HG03066 (cell line): Measurements from ENCODE around the gene RBM22.
"Not testable (repeated sequence)": the region's sequence is repeated elsewhere in the genome, so short reads cannot be mapped to it uniquely, and the experiment has no call there.

Experiments used
- ATAC-seq: cut with Tn5 transposase; IDR thresholded peaks from one replicate; pipeline ENCODE4 v1.9.1; 2021; ENCODE audit warnings: low read depth; ENCODE audit not compliant: unreplicated experiment

The RBM22 gene

GRCh38 chr5:150700594-150701377 lies at the start of gene RBM22:
Gene RBM22 (minus strand): TSS chr5:150701062. CDS start chr5:150700985, 77 bp downstream.
- ATAC-seq, result peak; percentile 98

- no peak for ATAC-seq
Observed at GRCh38 chr5:150750469-150750868, 49.6 kb upstream of the RBM22 start.

- ATAC-seq, result not testable (repeated sequence)
Observed at GRCh38 chr5:150743142-150743488, 42.3 kb upstream of the RBM22 start.

- not testable (repeated sequence) for ATAC-seq
Observed at GRCh38 chr5:150742455-150743141, 41.7 kb upstream of the RBM22 start.

- ATAC-seq, result no peak
Observed at GRCh38 chr5:150740992-150741391, 40.1 kb upstream of the RBM22 start.

GRCh38 chr5:150738862-150739261 lies 38.0 kb upstream of the RBM22 start:
- no peak for ATAC-seq

GRCh38 chr5:150734579-150735384 lies 33.9 kb upstream of the RBM22 start:
- ATAC-seq, result no peak

- ATAC-seq, result no peak
Observed at GRCh38 chr5:150731669-150732242, 30.9 kb upstream of the RBM22 start.

GRCh38 chr5:150729859-150730258 lies 29.0 kb upstream of the RBM22 start:
- no peak for ATAC-seq

GRCh38 chr5:150723845-150724244 lies 23.0 kb upstream of the RBM22 start:
- no peak for ATAC-seq

GRCh38 chr5:150710165-150710564 lies 9.3 kb upstream of the RBM22 start:
- no peak for ATAC-seq

- no peak for ATAC-seq
Observed at GRCh38 chr5:150706776-150707390, 6.0 kb upstream of the RBM22 start.

GRCh38 chr5:150703762-150704161 lies 2.9 kb upstream of the RBM22 start:
- no peak for ATAC-seq

GRCh38 chr5:150700246-150700593 lies 642 bp downstream of the RBM22 start:
- ATAC-seq, result peak; percentile 4

- no peak for ATAC-seq
Observed at GRCh38 chr5:150694612-150695011, 6.2 kb downstream of the RBM22 start.

- ATAC-seq, result no peak
Observed at GRCh38 chr5:150692276-150692675, 8.6 kb downstream of the RBM22 start.

- no peak for ATAC-seq
Observed at GRCh38 chr5:150690760-150691159, 10.1 kb downstream of the RBM22 start.

- no peak for ATAC-seq
Observed at GRCh38 chr5:150689120-150689519, 11.7 kb downstream of the RBM22 start.

GRCh38 chr5:150676578-150676977 lies 24.3 kb downstream of the RBM22 start:
- no peak for ATAC-seq

GRCh38 chr5:150675069-150675468 lies 25.8 kb downstream of the RBM22 start:
- no peak for ATAC-seq
